Adrenal gland (tissue), 5 donors: Measurements from ENCODE around the gene SIT1.

Experiments used
- POLR2A ChIP-seq, 2 donors: fragments of 450-650 bp; IDR thresholded peaks; one replicate each; pipeline ENCODE4 v1.6.1; 2017; ENCODE audit warnings: antibody characterized with exemption in 2 of 2, mild to moderate bottlenecking in 2 of 2, moderate library complexity in 1 of 2
- TF ChIP-seq, protein P1 (sequence below), 6 experiments: fragments of 450-650 bp in 4 of 6; fragments of 200-600 bp in 2 of 6; sonication (generic) in 1 of 6; IDR thresholded peaks; 1 replicate in 5 of 6; 2 replicates in 1 of 6; pipeline versions ENCODE4 v1.5.1 to v1.8.0; 2016 to 2021; ENCODE audit warnings: antibody characterized with exemption in 6 of 6, mild to moderate bottlenecking in 2 of 6, moderate library complexity in 1 of 6
- donor health status: DM: no; HTN: no; CAD: no.

DNA sequence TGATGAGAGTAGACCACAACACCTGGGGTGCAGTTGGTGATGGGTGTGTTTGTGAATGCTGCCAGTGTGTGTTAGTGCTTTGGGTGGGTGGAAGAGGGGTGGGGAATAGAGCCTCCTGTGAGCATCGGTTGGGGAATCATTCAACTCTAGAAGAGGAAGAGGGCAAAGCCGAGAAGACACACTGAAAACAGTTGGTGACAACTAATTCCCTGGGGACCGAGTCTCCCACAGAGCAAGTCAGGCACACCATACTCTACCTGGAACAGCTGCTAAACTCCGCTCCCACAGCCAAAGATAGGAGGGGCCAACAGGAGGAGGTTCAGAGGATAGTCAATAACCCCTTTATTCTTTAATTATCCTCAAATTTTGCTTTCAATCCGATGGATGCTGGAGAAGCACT, 15.8 kb upstream of the SIT1 start:
- no peak for TF ChIP-seq POLR2A (IDR thresholded peaks at IDR 0.05)
- TF ChIP-seq, protein P1, sequence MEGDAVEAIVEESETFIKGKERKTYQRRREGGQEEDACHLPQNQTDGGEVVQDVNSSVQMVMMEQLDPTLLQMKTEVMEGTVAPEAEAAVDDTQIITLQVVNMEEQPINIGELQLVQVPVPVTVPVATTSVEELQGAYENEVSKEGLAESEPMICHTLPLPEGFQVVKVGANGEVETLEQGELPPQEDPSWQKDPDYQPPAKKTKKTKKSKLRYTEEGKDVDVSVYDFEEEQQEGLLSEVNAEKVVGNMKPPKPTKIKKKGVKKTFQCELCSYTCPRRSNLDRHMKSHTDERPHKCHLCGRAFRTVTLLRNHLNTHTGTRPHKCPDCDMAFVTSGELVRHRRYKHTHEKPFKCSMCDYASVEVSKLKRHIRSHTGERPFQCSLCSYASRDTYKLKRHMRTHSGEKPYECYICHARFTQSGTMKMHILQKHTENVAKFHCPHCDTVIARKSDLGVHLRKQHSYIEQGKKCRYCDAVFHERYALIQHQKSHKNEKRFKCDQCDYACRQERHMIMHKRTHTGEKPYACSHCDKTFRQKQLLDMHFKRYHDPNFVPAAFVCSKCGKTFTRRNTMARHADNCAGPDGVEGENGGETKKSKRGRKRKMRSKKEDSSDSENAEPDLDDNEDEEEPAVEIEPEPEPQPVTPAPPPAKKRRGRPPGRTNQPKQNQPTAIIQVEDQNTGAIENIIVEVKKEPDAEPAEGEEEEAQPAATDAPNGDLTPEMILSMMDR (IDR thresholded peaks at IDR 0.05), result no peak
